ENCODE data around the gene STXBP2. TPM values are rescaled to one million over a fixed set of nuclear protein-coding genes. Genes with fewer than 3 reads are reported as not detected.

Gene STXBP2
- total and polyA plus RNA-seq, 4 donors = 25.9 to 32.7 (median 27.2) TPM

GRCh38 chr19:7602935-7603497, 33.9 kb upstream of the STXBP2 start:
- Histone ChIP-seq H3K27me3 (ENCODE audit: control insufficient read depth in 4 of 4, insufficient read depth in 4 of 4, low read length in 3 of 4) (no peaks in the 10 kb centered on the region), H3K27ac (ENCODE audit: low read depth in 1 of 2, low read length in 2 of 2) (no peak overlapping the region), H3K4me1 (ENCODE audit: control insufficient read depth in 4 of 4, insufficient read depth in 4 of 4, low read length in 3 of 4) (peaks cover 0 to 8% (median 3%) of the 10 kb centered on the region in 4 donors), H3K9me3 (ENCODE audit: control insufficient read depth in 4 of 4, low read length in 3 of 4) (no peaks in the 10 kb centered on the region), H3K36me3 (ENCODE audit: control insufficient read depth in 4 of 4, insufficient read depth in 3 of 4, low read depth in 1 of 4, low read length in 3 of 4) (peaks cover under 1 to 13% (median 3%) of the 10 kb centered on the region in 4 donors), H3K4me3 (ENCODE audit: low read depth in 1 of 3, low read length in 3 of 3) (no peak overlapping the region), H3K9ac (ENCODE audit: low read depth in 1 of 2, low read length in 2 of 2) (no peak overlapping the region)
- DNase-seq (ENCODE audit: low spot score) = no peak
- no peak for TF ChIP-seq RAD21 (IDR thresholded peaks at IDR 0.05)
- TF ChIP-seq, protein P1, sequence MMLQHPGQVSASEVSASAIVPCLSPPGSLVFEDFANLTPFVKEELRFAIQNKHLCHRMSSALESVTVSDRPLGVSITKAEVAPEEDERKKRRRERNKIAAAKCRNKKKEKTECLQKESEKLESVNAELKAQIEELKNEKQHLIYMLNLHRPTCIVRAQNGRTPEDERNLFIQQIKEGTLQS (IDR thresholded peaks at IDR 0.05) = no peak
- TF ChIP-seq RXRA (IDR thresholded peaks at IDR 0.05) = no peak
- WGBS = 53% methylated on average over 11 of the region's 11 CpGs

DNA sequence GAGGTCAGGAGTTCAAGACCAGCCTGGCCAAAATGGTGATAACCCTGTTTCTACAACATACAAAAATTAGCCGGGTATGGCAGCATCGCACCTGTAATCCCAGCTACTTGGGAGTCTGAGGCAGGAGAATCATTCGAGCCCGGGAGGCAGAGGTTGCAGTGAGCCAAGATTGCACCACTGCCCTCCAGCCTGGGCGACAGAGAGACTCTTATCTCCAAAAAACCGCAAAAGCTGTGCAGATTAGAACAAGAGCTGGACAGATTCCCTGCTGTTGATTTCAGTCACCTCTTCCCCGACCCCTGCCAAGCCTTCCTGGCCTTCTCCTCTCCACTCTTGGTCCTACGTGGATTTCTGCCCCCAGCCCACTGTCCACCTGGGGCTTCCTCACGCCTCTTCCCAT, 33.0 kb upstream of the STXBP2 start:
- TF ChIP-seq SP1 (IDR thresholded peaks at IDR 0.05) (no peak), FOXA2 (IDR thresholded peaks at IDR 0.05) (no peak), RXRA (IDR thresholded peaks at IDR 0.05) (no peak), EGR1 (IDR thresholded peaks at IDR 0.05; ENCODE audit: low read depth in 2 of 2) (no peak), FOXA1 (IDR thresholded peaks at IDR 0.05) (no peak), RAD21 (IDR thresholded peaks at IDR 0.05) (no peak)
- TF ChIP-seq, protein P2, sequence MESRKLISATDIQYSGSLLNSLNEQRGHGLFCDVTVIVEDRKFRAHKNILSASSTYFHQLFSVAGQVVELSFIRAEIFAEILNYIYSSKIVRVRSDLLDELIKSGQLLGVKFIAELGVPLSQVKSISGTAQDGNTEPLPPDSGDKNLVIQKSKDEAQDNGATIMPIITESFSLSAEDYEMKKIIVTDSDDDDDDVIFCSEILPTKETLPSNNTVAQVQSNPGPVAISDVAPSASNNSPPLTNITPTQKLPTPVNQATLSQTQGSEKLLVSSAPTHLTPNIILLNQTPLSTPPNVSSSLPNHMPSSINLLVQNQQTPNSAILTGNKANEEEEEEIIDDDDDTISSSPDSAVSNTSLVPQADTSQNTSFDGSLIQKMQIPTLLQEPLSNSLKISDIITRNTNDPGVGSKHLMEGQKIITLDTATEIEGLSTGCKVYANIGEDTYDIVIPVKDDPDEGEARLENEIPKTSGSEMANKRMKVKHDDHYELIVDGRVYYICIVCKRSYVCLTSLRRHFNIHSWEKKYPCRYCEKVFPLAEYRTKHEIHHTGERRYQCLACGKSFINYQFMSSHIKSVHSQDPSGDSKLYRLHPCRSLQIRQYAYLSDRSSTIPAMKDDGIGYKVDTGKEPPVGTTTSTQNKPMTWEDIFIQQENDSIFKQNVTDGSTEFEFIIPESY (IDR thresholded peaks at IDR 0.05) = no peak
- Histone ChIP-seq H3K36me3 (ENCODE audit: control insufficient read depth in 4 of 4, insufficient read depth in 3 of 4, low read depth in 1 of 4, low read length in 3 of 4) (peaks cover 3 to 17% (median 4%) of the 10 kb centered on the region in 4 donors), H3K9me3 (ENCODE audit: control insufficient read depth in 4 of 4, low read length in 3 of 4) (no peaks in the 10 kb centered on the region), H3K9ac (ENCODE audit: low read depth in 1 of 2, low read length in 2 of 2) (no peak overlapping the region), H3K4me1 (ENCODE audit: control insufficient read depth in 4 of 4, insufficient read depth in 4 of 4, low read length in 3 of 4) (peaks cover 0 to 8% (median 3%) of the 10 kb centered on the region in 4 donors), H3K4me3 (ENCODE audit: low read depth in 1 of 3, low read length in 3 of 3) (no peak overlapping the region), H3K27me3 (ENCODE audit: control insufficient read depth in 4 of 4, insufficient read depth in 4 of 4, low read length in 3 of 4) (no peaks in the 10 kb centered on the region), H3K27ac (ENCODE audit: low read depth in 1 of 2, low read length in 2 of 2) (no peak overlapping the region)
- DNase-seq (ENCODE audit: low spot score) = no peak
- WGBS = 59% methylated on average over 9 of the region's 9 CpGs

DNA sequence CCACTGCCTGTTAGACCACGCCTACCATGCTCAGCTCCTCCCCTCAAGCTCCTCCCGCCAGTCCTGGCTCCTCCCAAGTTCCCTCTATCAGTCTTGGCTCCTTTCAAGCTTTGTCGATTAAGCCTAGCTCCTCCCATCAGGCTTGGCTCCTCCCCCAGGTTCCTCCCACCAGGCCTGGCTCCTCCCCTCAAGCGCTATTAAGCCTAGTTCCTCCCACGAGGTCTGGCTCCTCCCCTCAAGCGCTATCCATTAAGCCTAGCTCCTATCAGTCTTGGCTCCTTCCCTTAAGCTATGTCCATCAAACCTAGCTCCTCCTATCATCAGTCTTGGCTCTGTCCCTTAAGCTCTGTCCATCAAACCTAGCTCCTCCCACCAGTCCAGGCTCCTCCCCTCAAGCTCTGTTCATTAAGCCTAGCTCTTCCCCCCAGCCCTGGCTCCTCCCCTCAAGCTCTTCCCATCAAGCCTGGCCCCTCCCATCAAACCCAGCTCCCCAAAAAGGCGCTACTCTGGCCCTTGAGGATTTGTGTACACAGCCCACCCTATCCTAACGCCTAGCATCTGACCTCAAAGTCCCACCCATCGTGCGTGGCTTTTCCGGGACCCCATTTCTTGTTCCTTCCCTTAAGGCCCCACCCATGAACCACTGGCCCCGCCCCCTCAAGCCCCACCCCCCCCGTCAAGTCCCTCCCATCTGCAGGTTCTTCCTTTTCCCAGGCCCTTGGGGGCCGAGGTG, 31.3 kb upstream of the STXBP2 start:
- no peaks in the 10 kb centered on the region for H3K9me3 ChIP-seq (ENCODE audit: control insufficient read depth in 4 of 4, low read length in 3 of 4)

More for the DNA sequence above, 31.3 kb upstream of the STXBP2 start:
- Histone ChIP-seq H3K27me3 (ENCODE audit: control insufficient read depth in 4 of 4, insufficient read depth in 4 of 4, low read length in 3 of 4) (no peaks in the 10 kb centered on the region), H3K36me3 (ENCODE audit: control insufficient read depth in 4 of 4, insufficient read depth in 3 of 4, low read depth in 1 of 4, low read length in 3 of 4) (peaks cover 3 to 27% (median 11%) of the 10 kb centered on the region in 4 donors), H3K4me3 (ENCODE audit: low read depth in 1 of 3, low read length in 3 of 3) (no peak overlapping the region), H3K9ac (ENCODE audit: low read depth in 1 of 2, low read length in 2 of 2) (no peak overlapping the region), H3K4me1 (ENCODE audit: control insufficient read depth in 4 of 4, insufficient read depth in 4 of 4, low read length in 3 of 4) (peaks cover 0 to 8% (median 3%) of the 10 kb centered on the region in 4 donors), H3K27ac (ENCODE audit: low read depth in 1 of 2, low read length in 2 of 2) (no peak overlapping the region)
- TF ChIP-seq HNF4G (IDR thresholded peaks at IDR 0.05) (no peak), HNF4A (conservative IDR thresholded peaks at IDR 0.05) (no peak), SP1 (IDR thresholded peaks at IDR 0.05) (no peak), REST (IDR thresholded peaks at IDR 0.05) (no peak), FOXA2 (IDR thresholded peaks at IDR 0.05) (no peak), CTCF (IDR thresholded peaks at IDR 0.05; ENCODE audit: low read depth, low read length, missing input control) (no peak), JUND (IDR thresholded peaks at IDR 0.05) (no peak), RAD21 (IDR thresholded peaks at IDR 0.05) (no peak)
- TF ChIP-seq, protein P1 (IDR thresholded peaks at IDR 0.05) = no peak
- DNase-seq (ENCODE audit: low spot score) = no peak
- WGBS = 78% methylated on average over 14 of the region's 14 CpGs
